Left renal pelvis (tissue), 4 donors: ENCODE data around the gene BNIP5. TPM values are rescaled to one million over a fixed set of nuclear protein-coding genes. Genes with fewer than 3 reads are reported as not detected.
"Not testable (repeated sequence)": the region's sequence is repeated elsewhere in the genome, so short reads cannot be mapped to it uniquely, and the experiment has no call there.

ENCODE experiments used
- DNase-seq, 4 donors: peaks; one replicate each; pipeline ENCODE4 v3.0.0-alpha.2; 2013; ENCODE audit warnings: low read depth in 4 of 4, low spot score in 3 of 4
- polyA plus RNA-seq, 4 donors: library from polyadenylated mRNA; unstranded; fragments of 120-200 nt; gene quantifications; one replicate each; pipeline ENCODE4 v1.2.1, GENCODE V29; 2013; ENCODE audit not compliant: insufficient read length in 4 of 4

The BNIP5 gene
- polyA plus RNA-seq, 4 donors = 0.04 to 0.19 (median 0.16) TPM

DNA sequence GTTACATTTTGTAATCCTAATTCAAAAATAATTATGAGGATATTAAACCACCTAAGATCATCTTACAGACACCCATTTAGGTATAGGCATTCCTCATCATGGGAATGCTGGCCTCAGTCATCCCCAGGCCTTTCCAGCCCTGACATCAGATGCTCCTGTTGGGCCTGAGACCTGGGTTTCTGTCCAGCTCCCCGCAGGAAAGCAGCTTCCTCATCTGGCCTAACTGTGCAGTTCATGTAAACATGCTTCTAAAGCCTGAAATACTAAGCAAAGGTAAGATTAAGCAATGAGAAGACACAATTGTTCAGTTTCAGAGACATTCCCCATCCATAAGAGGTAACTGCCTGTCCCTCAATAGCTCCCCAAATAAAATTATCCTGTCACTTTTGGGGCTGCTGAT, 31.7 kb upstream of the BNIP5 start:
- no peak for DNase-seq

DNA sequence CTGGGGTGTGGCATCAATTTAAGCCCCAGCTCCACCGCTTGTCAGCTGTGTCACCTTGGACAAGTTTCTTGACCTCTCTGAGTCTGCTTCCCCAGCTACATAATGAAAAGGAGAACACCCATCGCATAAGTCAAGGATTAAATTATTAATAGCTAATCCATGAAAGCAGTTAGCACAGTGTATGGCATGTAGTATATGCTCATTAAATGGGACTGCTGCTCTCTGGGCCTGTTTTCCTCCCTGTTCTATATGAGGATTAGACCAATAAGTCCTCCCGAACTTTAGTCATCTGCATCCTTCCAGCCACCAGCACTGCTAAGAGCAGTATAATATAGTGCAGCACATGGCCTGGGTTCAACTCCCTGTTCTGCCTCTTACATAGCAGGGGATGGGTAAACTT, 31.1 kb upstream of the BNIP5 start:
- no peak for DNase-seq

DNA sequence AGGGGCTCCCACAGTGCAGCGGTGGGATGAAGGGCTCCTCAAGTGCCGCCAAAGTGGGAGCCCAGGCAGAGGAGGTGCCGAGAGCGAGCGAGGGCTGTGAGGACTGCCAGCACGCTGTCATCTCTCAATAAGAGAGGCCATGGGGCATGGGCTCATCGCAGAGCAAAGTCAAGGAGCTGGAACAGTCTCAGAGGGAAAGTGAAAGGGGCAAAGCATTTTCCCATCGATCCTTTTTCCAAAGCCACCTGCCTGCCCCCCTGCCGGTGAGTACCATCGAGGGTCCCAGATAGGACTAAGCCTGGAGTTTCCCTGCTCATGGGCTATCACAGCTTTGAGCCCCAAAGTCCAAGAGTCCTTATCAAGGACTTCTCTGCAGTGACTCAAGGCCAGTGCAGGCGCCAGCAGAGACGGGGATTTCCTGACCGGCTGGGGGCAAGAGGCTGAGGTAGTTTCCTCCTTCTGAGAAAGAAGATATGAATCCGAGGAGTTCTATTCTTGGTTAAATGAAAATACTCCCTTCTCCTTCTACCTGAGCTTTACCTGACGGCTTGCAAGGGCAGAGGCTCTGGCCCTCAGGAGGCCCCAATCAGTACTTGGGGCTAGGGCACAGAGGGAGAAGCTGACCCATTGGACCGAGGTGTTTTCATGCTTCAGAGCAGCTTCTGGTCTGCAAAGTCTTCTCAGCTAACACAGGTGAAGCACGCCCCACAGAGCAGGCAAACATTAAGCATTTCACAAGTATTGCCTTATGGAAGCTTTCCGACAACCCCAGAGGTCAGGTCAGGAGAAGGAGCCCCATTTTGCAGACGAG, 28.2 kb upstream of the BNIP5 start:
- DNase-seq = no peak

DNA sequence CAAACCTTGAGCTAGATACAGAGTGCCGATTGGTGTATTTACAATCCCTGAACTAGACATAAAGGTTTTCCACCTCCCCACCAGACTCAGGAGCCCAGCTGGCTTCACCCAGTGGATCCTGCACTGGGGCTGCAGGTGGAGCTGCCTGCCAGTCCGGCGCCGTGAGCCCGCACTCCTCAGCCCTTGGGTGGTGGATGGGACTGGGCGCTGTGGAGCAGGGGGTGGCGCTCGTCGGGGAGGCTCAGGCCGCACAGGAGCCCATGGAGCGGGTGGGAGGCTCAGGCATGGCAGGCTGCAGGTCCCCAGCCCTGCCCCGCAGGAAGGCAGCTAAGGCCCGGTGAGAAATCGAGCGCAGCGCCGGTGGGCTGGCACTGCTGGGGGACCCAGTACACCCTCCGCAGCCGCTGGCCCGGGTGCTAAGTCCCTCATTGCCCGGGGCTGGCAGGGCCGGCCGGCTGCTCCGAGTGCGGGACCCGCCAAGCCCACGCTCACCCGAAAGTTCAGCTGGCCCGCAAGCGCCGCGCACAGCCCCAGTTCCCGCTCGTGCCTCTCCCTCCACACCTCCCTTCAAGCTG, 27.5 kb upstream of the BNIP5 start:
- not testable (repeated sequence) for DNase-seq

DNA sequence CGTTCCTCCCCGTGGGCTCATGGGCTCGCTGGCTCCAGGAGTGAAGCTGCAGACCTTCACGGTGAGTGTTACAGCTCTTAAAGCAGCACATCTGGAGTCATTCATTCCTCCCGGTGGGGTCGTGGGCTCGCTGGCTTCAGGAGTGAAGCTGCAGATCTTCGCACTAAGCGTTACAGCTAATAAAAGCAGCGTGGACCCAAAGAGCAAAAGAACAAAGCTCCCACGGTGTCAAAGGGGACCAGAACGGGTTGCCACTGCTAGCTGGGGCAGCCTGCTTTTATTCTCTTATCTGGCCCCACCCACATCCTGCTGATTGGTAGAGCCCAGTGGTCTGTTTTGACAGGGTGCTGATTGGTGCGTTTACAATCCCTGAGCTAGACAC, 26.7 kb upstream of the BNIP5 start:
- DNase-seq = not testable (repeated sequence)

DNA sequence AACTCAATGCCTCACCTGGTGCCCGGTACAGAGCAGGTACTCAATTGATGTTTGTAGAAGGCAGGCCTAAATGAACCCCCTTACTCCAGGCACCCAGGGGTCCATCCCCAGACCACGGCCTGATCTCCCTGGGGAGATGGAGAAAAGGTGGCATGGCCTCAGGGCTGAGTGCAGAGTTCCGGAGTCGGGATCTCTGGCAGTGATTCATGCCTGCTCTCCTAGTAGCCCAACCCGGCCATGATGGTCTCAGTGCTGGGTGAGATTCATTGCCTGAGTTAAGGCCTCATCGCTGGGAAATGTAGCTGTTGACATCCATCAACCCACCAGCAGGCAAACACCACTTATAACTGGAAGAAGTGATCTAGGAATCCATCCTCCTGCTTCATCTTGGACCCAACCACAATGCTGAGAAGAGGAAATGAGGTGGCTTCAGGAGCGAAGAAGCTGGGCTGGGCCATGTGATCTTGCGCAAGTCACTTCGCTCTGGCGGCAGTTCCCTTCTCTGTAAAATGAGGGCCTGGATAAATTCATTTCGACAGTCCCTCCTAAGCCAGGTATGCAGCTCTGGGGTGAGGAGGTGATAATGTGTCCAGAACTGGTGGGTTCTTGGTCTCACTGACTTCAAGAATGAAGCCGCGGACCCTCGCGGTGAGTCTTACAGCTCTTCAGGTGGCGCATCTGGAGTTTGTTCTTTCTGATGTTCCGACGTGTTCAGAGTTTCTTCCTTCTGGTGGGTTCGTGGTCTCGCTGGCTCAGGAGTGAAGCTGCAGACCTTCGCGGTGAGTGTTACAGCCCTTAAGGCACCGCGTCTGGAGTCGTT, 26.1 kb upstream of the BNIP5 start:
- no peak for DNase-seq

DNA sequence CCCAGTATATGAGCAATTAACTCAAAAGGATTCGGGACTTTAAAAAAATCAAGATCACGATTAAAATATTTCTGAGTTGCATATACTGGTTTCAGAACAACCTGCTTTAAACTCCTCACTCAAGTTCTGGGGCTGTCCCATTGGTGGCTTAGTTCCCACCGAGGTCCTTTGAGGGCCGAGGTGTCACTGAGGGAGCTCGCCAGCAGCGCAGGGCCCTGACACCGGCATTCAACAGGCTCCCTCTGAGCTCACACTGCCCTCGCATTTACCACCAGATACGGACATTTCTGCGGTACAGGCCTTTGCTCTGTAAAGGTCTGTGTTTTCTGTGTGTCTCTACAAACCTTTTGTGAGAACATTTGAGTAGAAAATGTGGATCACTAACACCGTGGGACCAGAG, 24.4 kb upstream of the BNIP5 start:
- DNase-seq = no peak

DNA sequence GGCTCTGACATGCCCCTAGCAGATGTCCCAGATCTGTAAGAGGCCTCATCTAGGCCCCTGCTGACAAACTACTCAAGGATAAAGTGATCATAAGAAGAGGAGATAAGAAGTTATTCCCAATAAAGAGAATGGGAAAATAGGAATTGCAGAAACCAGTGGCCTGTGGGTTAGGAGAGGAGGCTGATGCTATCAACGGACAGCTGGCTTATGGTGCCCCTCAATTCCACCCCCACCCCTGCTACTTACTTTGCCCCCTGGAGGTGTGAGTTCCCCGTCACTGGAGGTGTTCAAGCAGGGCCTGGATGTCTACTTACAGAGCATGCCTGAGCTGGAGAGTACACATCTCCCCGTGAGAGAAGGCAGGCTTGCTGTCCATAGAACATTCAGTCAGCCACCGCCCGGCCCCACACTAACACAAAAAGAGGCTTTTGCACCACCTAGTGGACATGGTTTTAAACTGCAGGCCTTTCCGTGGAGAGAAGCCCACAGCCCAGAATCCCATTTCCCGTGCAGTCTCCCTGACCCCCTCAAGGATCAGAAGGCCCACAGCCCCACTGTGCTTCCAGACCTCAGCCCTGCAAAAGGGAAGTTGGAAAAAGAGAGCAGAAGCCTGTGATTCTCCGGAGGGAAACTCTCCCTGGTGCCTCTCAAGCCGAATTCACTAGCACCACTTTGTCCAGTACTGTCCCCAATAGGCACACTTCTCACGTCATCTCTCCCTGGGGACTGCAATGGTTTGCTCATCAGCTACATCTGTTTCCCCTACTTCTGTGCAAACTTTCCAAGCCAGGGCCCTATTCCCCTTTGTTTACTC, 23.8 kb upstream of the BNIP5 start:
- peak; percentile 29 to 69 (median 64) for DNase-seq

DNA sequence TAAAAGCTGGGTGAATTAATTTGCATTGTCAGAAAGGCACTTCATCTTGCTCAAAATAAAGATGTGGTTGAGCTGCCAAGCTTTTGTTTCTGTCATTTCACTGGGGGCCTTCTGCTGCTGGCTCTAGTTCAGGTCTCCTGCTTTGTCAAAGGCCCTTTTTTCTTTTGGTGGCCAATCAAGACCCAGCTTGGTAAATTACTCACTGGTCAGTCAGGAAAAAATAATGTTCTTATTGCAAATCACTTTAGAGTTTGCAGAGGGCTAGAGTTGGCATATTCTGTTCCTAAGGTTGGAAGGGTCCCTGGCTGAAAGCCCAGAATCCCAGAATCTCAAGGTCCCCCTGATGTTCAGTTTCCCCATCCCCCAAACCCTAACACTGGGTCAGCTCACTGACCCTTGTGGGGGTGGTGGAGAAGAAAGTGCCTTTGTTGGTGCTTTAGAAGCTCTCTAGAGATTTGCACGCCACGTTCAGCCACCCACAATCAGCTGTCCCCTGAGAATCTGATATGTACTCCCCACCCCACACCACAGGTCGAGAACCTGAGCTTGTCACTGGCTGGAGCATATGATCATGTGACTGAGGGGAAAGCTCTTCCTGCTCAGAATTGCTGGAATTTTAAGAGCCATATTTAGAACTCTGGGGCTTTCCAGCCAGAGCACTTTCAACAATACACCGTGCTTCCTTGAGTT, 21.7 kb upstream of the BNIP5 start:
- DNase-seq = no peak

DNA sequence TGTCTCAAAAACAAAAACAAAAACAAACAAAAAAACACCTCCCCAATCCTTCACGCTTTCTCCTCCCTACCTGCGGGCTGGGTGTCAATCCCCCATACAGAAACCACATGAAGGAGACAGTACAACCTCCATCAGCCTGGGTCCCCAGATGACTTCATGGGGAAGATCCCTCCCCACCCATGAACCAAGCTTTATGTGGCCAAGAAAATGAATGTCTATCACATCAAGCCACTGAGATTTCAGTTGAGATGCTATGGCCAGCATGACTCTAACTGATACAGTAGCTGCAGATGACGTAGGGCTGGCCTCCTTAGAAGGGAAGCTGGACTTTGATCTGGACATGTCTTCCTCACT, 21.2 kb upstream of the BNIP5 start:
- DNase-seq = no peak

DNA sequence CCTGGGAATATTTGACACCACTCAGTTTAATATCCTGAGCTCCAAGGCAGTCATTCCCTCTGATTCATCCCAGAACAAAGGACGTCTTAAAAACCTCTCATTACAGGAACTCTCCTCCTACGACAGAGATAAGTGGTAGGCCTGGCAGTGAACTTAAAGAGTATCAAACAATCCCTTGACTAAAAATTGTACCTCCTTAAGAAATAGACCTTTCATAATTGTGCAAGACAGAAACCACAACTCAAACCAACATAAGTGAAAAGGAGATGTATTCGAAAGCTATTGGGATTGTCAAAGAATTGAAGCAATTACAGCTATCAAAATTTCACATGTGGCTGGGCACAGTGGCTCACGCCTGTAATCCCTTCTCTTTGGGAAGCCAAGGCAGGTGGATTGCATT, 19.1 kb upstream of the BNIP5 start:
- no peak for DNase-seq

DNA sequence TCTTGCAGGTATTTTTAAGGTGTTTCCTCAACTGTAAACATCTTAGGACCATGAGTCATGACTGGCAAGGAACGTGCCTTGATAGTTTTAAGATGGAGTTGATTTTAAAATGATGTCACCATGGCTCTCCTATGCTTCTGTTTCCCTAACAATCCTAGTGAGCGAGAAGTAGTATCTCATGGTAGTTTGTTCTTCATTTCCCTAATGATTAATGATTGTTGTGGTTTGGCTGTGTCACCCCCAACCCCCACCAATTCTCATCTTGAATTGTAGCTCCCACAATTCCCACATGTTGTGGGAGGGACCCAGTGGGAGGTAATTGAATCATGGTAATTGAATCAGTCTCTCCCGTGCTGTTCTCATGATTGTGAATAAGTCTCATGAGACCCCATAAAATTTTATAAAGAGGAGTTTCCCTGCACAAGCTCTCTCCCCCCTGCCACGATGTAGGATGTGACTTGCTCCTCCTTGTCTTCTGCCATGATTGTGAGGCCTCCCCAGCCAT, 16.8 kb upstream of the BNIP5 start:
- DNase-seq = no peak

DNA sequence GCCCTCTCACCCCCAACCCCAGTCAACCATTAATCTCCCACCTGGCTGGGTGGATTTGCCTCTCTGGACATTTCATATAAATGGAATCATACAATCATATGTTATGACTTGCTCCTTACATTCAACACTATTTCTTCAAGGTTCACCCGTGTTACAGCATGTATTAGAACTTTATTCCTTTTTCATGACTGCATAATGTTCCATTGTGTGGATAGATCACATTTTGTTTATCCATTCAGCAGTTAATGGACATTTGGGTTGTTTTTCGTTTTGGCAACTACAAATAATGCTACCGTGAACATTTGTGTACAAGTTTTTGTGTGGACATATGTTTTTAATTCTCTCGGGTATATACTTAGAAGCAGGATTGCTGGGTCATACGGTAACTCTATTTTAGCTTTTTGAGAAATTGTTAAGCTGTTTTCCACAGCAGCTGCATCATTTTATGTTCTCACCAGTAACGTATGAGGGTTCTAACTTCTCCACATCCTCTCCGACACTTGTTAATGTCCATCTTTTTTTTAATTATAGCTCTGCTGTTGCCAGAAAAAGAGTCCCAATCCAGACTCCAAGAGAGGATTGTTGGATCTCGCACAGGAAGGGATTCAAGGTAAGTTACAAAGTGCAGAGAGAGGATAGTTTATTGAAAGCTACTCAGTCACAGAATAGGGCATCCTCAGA, 15.9 kb upstream of the BNIP5 start:
- no peak for DNase-seq

DNA sequence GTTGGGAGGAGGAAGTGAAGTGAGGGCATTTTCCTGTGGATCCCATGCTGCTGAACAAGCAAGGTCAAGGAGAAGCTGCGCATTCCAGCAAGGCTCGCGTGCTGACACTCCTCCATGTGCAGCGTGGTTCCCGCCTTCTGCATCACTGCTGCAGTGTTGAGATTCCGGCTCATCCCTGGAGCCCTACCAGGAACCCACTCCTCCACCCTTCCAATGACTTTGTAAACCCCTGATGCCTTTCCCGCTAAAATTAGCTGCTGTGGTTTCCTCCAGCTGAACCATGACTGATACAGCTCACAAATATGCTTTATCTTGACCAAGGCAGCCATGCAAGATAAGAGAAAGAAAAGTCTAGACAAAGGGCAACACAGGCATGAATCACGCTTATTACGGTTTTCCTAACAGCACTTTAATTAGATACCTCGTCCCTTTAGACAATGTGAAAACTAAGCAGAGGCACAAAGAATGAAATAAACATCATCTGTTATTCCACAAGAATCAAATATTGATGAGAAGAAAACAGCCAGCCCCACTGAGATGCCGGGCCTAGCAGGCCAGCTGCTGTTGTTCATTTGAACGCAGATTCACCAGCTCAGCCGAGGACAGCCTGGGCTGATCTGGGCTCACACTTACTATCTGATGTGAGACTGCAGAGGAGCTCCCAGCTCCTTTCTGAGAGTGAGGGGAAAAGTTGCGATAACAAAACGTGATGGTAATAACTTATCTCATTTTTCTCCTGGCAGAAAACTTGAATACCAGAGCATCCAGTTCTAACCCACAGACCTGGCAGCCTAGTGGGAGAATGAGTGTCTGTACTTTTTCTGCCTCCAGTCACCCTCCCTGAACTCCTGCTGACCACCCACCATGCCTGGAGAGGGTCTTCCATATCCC, 14.2 kb upstream of the BNIP5 start:
- DNase-seq = no peak

DNA sequence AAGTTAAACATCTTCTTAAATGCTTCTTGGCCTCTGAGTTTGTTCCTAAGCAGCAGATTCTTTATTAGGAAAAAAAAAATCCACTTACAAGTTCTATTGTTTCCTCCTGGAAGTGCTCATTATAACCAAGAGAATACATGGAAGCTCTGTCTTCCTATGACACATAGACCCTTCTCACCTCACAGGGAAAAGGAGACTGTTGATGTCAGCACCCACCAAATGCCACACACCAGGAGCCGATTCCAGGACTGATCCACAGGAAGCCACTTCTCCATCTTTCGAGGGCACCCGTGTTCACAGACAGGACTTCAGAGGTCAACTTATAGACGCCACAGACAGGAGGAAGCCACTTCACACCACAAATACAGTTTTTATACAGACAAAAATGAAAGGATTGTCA, 13.4 kb upstream of the BNIP5 start:
- DNase-seq = no peak

DNA sequence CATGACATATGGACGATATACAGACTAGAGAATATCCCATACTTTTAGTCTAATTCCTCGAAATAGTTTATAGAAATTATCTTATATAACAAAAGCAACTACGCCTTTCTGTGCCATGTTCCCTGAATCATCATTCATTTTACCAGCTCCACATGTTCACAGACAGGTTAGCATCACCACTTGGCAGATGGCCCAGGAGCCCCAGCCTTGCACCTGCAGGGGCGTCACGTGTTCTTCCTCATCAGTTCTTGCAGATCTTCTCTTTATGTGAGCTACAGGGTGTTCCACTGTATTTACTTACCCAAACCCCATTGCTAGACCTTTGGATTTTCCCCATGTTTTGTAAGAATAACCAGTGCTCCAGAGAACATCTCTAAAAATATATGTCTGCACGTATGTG, 12.6 kb upstream of the BNIP5 start:
- DNase-seq = no peak

DNA sequence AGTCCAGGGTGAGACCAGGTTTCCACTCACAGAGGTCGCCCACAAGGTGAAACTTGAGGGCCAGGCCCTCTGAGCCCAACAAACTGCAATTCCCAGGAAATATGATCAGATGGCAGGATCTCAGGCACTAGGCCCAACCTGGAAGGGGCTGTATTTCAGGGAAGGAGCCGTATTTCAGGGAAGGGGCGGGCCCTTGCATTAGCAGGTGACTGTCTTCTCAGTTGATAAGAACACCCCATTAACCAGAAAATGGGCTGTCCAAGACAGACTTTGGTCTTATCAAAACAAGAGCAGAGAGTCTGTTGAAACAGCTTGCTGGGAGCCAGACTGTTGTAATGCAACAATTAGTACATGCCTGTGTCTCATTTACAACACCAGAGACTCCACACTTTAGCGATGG, 10.9 kb upstream of the BNIP5 start:
- DNase-seq = no peak

DNA sequence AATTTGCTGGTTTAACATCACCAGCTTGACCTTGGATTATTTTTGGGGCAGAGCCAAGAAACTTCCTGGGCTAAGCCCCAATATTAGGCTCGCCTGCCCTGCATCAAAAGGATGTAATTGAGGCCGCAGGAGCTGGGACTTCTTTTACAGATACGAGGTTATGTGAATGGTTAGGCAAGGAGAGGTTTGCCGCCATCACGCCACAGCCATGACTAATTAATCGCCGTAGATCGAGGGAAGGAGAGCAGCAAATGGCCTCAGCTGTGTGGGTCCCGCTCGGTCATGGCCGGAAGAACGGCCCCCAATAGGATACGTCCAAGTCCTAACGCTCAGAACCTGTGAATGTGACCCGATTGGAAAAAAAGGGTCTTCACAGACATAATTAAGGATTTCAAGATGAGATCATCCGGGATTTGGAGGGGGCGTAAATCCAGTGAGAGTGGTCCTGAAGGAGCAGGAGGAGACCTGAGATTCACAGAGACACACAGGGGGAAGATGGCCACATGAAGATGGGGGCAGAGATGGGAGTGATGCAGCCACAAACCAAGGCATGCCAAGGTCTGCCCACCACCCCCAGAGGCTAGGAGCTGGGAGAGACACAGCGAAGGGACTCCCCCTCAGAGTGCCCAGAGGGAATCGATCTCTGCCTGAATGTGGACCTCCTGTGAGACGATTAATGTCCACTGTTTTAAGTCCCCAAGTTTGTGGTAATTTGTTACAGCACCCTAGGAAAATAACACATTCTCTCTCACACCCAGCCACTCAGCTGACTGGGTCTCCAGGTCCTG, 10.0 kb upstream of the BNIP5 start:
- DNase-seq = no peak
